SK-N-SH treated with all-trans-retinoic acid at 6 μM for 48 hours (cell line): ENCODE results near the gene CAST.

Experiments used
- ATAC-seq: fragments of 200-7000 bp; cut with Tn5 transposase; 3 replicates; pipeline ENCODE4 v1.9.1; 2020; ENCODE audit warnings: mild to moderate bottlenecking, moderate library complexity
- ARNTL ChIP-seq: fragments of 450-650 bp; formaldehyde crosslinking; IDR thresholded peaks from 2 replicates; pipeline ENCODE4 v1.5.0; 2020; ENCODE audit warnings: low read depth, mild to moderate bottlenecking, moderate library complexity, borderline replicate concordance
- BACH2 ChIP-seq: fragments of 250-450 bp; sonication (Bioruptor Pico); IDR thresholded peaks from 2 replicates; pipeline ENCODE4 v1.9.0; 2021; ENCODE audit warnings: mild to moderate bottlenecking, borderline replicate concordance
- CREB5 ChIP-seq: fragments of 250-450 bp; sonication (Bioruptor Pico); IDR thresholded peaks from 2 replicates; pipeline ENCODE4 v1.5.1; 2020; ENCODE audit warnings: low read depth, mild to moderate bottlenecking, moderate library complexity
- CSDC2 ChIP-seq: fragments of 250-450 bp; sonication (Bioruptor Pico); IDR thresholded peaks from 2 replicates; pipeline ENCODE4 v1.5.0; 2020; ENCODE audit warnings: mild to moderate bottlenecking, moderate library complexity
- CSRNP3 ChIP-seq: fragments of 250-450 bp; sonication (Bioruptor Pico); IDR thresholded peaks from 2 replicates; pipeline ENCODE4 v1.5.1; 2021; ENCODE audit warnings: mild to moderate bottlenecking, moderate library complexity
- GLIS3 ChIP-seq: fragments of 250-450 bp; sonication (Bioruptor Pico); IDR thresholded peaks from 2 replicates; pipeline ENCODE4 v1.5.0; 2020; ENCODE audit warnings: mild to moderate bottlenecking, moderate library complexity
- ISL1 ChIP-seq: fragments of 250-450 bp; sonication (Bioruptor Pico); IDR thresholded peaks from 2 replicates; pipeline ENCODE4 v2.1.2; 2022; ENCODE audit warnings: mild to moderate bottlenecking, moderate library complexity
- OSR1 ChIP-seq: fragments of 250-450 bp; sonication (Bioruptor Pico); IDR thresholded peaks from 2 replicates; pipeline ENCODE4 v1.8.0; 2022; ENCODE audit warnings: moderate library complexity, mild to moderate bottlenecking, inconsistent platforms
- PPARA ChIP-seq: fragments of 250-450 bp; sonication (Bioruptor Pico); IDR thresholded peaks from 2 replicates; pipeline ENCODE4 v1.5.0; 2020; ENCODE audit warnings: mild to moderate bottlenecking, borderline replicate concordance
- RARB ChIP-seq: fragments of 250-450 bp; sonication (Bioruptor Pico); IDR thresholded peaks from 2 replicates; pipeline ENCODE4 v1.8.0; 2021; ENCODE audit warnings: mild to moderate bottlenecking, moderate library complexity
- SNAI2 ChIP-seq: fragments of 250-450 bp; sonication (Bioruptor Pico); IDR thresholded peaks from 2 replicates; pipeline ENCODE4 v1.5.0; 2020; ENCODE audit warnings: mild to moderate bottlenecking, moderate library complexity
- TCF4 ChIP-seq: fragments of 250-450 bp; sonication (Bioruptor Pico); IDR thresholded peaks from 2 replicates; pipeline ENCODE4 v1.8.0; 2021; ENCODE audit warnings: mild to moderate bottlenecking, moderate library complexity, borderline replicate concordance
- TOX ChIP-seq: fragments of 250-450 bp; sonication (Bioruptor Pico); IDR thresholded peaks from 2 replicates; pipeline ENCODE4 v1.8.0; 2021; ENCODE audit warnings: mild to moderate bottlenecking, moderate library complexity, borderline replicate concordance
- TSHZ2 ChIP-seq: fragments of 250-450 bp; sonication (Bioruptor Pico); IDR thresholded peaks from 2 replicates; pipeline ENCODE4 v1.5.0; 2020; ENCODE audit warnings: mild to moderate bottlenecking, moderate library complexity
- ZC3H10 ChIP-seq: fragments of 250-450 bp; sonication (Bioruptor Pico); IDR thresholded peaks from 2 replicates; pipeline ENCODE4 v1.5.1; 2021; ENCODE audit warnings: mild to moderate bottlenecking, moderate library complexity
- ZFP3 ChIP-seq: fragments of 250-450 bp; sonication (Bioruptor Pico); IDR thresholded peaks from 2 replicates; pipeline ENCODE4 v1.5.0; 2020; ENCODE audit warnings: mild to moderate bottlenecking, moderate library complexity
- ZNF70 ChIP-seq: fragments of 450-650 bp; formaldehyde crosslinking; IDR thresholded peaks from 2 replicates; pipeline ENCODE4 v1.5.0; 2020; ENCODE audit warnings: mild to moderate bottlenecking, moderate library complexity
- ZNF8 ChIP-seq: fragments of 450-650 bp; formaldehyde crosslinking; IDR thresholded peaks from 2 replicates; pipeline ENCODE4 v1.5.0; 2020; ENCODE audit warnings: mild to moderate bottlenecking, moderate library complexity
- TF ChIP-seq, protein P1 (sequence below): fragments of 250-450 bp; sonication (Bioruptor Pico); IDR thresholded peaks from 2 replicates; pipeline ENCODE4 v1.8.0; 2021; ENCODE audit warnings: low read depth, mild to moderate bottlenecking, moderate library complexity, borderline replicate concordance
- TF ChIP-seq, protein P2 (sequence below): fragments of 250-450 bp; sonication (Bioruptor Pico); IDR thresholded peaks from 2 replicates; pipeline ENCODE4 v1.8.0; 2020; ENCODE audit warnings: mild to moderate bottlenecking, moderate library complexity, borderline replicate concordance

CAST gene

DNA sequence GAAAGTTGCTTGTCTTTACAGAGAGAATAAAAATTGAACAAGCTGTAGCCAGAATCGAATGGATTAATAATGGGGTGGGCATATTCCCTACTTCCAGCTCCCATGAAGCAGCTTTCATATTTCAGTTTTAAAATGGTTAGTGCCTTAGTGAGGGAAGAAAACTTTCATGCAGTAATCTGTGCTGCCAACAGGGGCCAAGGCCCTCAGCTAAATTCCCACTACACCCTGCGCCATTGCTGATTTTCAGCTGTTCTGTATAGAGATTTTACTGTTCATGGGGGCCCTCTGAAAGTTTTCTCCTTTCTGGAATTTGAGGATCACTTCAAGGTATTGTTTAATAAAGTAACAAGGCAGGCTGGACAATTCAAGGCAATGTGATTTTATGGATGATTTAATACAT lies 58.2 kb downstream of the CAST start:
- TF ChIP-seq CREB5 (CRISPR knock-in tag) = no peak
- TF ChIP-seq ZC3H10 = no peak
- no peak for TF ChIP-seq SNAI2 (CRISPR knock-in tag)
- ATAC-seq = peak; percentile 78

GRCh38 chr5:96721351-96721977 lies 59.3 kb downstream of the CAST start:
- TF ChIP-seq, protein P1, sequence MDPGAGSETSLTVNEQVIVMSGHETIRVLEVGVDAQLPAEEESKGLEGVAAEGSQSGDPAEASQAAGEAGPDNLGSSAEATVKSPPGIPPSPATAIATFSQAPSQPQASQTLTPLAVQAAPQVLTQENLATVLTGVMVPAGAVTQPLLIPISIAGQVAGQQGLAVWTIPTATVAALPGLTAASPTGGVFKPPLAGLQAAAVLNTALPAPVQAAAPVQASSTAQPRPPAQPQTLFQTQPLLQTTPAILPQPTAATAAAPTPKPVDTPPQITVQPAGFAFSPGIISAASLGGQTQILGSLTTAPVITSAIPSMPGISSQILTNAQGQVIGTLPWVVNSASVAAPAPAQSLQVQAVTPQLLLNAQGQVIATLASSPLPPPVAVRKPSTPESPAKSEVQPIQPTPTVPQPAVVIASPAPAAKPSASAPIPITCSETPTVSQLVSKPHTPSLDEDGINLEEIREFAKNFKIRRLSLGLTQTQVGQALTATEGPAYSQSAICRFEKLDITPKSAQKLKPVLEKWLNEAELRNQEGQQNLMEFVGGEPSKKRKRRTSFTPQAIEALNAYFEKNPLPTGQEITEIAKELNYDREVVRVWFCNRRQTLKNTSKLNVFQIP (CRISPR knock-in tag) = no peak
- TF ChIP-seq, protein P2, sequence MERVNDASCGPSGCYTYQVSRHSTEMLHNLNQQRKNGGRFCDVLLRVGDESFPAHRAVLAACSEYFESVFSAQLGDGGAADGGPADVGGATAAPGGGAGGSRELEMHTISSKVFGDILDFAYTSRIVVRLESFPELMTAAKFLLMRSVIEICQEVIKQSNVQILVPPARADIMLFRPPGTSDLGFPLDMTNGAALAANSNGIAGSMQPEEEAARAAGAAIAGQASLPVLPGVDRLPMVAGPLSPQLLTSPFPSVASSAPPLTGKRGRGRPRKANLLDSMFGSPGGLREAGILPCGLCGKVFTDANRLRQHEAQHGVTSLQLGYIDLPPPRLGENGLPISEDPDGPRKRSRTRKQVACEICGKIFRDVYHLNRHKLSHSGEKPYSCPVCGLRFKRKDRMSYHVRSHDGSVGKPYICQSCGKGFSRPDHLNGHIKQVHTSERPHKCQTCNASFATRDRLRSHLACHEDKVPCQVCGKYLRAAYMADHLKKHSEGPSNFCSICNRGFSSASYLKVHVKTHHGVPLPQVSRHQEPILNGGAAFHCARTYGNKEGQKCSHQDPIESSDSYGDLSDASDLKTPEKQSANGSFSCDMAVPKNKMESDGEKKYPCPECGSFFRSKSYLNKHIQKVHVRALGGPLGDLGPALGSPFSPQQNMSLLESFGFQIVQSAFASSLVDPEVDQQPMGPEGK (CRISPR knock-in tag) = no peak
- peak; percentile 55 for ATAC-seq

DNA sequence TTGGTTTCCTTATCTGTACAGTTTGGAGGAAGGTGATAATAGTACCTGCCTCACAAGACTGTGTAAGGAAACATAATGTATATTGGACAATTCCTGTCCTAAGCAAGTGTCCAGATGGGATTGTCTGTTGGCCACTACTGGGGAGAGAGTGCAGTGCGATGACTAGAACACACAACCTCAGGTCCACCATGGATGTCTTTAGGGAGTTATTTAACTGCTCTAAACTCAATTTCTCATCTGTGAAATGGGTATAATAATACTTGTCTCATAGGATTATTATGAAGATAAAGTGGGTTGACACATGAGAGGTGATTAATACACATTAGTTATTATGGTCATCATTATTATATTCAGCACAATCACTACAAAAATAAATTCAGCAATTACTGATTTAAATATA lies 63.1 kb downstream of the CAST start:
- TF ChIP-seq TCF4 (no peak), CSRNP3 (no peak), CSDC2 (no peak), BACH2 (CRISPR knock-in tag) (no peak), ARNTL (CRISPR knock-in tag) (no peak), GLIS3 (no peak), TOX (no peak), OSR1 (CRISPR knock-in tag) (no peak), ZFP3 (CRISPR knock-in tag) (no peak), PPARA (no peak), TSHZ2 (CRISPR knock-in tag) (no peak), ZNF8 (CRISPR knock-in tag) (no peak), ISL1 (CRISPR knock-in tag) (no peak)
- ATAC-seq = no peak

- ATAC-seq = no peak
- TF ChIP-seq PPARA (no peak), TSHZ2 (CRISPR knock-in tag) (no peak), ZC3H10 (no peak), OSR1 (CRISPR knock-in tag) (no peak), RARB (CRISPR knock-in tag) (no peak), ZNF70 (no peak), CREB5 (CRISPR knock-in tag) (no peak), ARNTL (CRISPR knock-in tag) (no peak), TCF4 (no peak), ISL1 (CRISPR knock-in tag) (no peak)
- TF ChIP-seq, protein P2 (CRISPR knock-in tag) = no peak
Observed at GRCh38 chr5:96726802-96727201, 64.6 kb downstream of the CAST start.
